CD4-positive, alpha-beta T cell treated with Interleukin-17A for 4 hours (primary cell): ENCODE results near the gene RPAP3.
"Not testable (repeated sequence)": the region's sequence is repeated elsewhere in the genome, so short reads cannot be mapped to it uniquely, and the experiment has no call there.

Experiments
- DNase-seq: peaks from one replicate; pipeline ENCODE4 v3.0.0-alpha.2; 2020; ENCODE audit warnings: mixed read lengths

The RPAP3 gene

GRCh38 chr12:47652521-47653234 lies 53.2 kb downstream of the RPAP3 start:
- no peak for DNase-seq

- DNase-seq, result peak; percentile 56
These were observed 54.2 kb downstream of the RPAP3 start for GRCh38 chr12:47651368-47652254.

GRCh38 chr12:47650469-47650868 lies 55.4 kb downstream of the RPAP3 start:
- no peak for DNase-seq

- no peak for DNase-seq
These were observed 56.4 kb downstream of the RPAP3 start for GRCh38 chr12:47649381-47649780.

GRCh38 chr12:47648056-47648579 lies 57.7 kb downstream of the RPAP3 start:
- DNase-seq, result no peak

GRCh38 chr12:47642310-47642709 lies 63.5 kb downstream of the RPAP3 start:
- DNase-seq, result not testable (repeated sequence)

- peak; percentile 34 for DNase-seq
These were observed 68.7 kb downstream of the RPAP3 start for GRCh38 chr12:47636908-47637780.

GRCh38 chr12:47635770-47636169 lies 70.1 kb downstream of the RPAP3 start:
- not testable (repeated sequence) for DNase-seq

- DNase-seq, result no peak
These were observed 71.7 kb downstream of the RPAP3 start for GRCh38 chr12:47634127-47634526.

- no peak for DNase-seq
These were observed 83.9 kb downstream of the RPAP3 start for GRCh38 chr12:47621960-47622359.

- DNase-seq, result no peak
These were observed 88.4 kb downstream of the RPAP3 start for GRCh38 chr12:47617476-47617875.

- no peak for DNase-seq
These were observed 89.4 kb downstream of the RPAP3 start for GRCh38 chr12:47616440-47616839.

GRCh38 chr12:47615711-47616110 lies 90.1 kb downstream of the RPAP3 start:
- DNase-seq, result no peak

- no peak for DNase-seq
These were observed 91.3 kb downstream of the RPAP3 start for GRCh38 chr12:47614521-47614920.

GRCh38 chr12:47612953-47613352 lies 92.9 kb downstream of the RPAP3 start:
- no peak for DNase-seq

GRCh38 chr12:47611906-47612305 lies 93.9 kb downstream of the RPAP3 start:
- DNase-seq, result no peak
